ENCODE measurements around the gene LITAFD. TPM values are rescaled to one million over a fixed set of nuclear protein-coding genes. Genes with fewer than 3 reads are reported as not detected.
A peak's percentile ranks its signal among the peaks of the same experiment; 100 is the strongest.
"Not testable (repeated sequence)": the region's sequence is repeated elsewhere in the genome, so short reads cannot be mapped to it uniquely, and the experiment has no call there.

The LITAFD gene
- total RNA-seq, 1 experiment from 2014 or later: not detected

DNA sequence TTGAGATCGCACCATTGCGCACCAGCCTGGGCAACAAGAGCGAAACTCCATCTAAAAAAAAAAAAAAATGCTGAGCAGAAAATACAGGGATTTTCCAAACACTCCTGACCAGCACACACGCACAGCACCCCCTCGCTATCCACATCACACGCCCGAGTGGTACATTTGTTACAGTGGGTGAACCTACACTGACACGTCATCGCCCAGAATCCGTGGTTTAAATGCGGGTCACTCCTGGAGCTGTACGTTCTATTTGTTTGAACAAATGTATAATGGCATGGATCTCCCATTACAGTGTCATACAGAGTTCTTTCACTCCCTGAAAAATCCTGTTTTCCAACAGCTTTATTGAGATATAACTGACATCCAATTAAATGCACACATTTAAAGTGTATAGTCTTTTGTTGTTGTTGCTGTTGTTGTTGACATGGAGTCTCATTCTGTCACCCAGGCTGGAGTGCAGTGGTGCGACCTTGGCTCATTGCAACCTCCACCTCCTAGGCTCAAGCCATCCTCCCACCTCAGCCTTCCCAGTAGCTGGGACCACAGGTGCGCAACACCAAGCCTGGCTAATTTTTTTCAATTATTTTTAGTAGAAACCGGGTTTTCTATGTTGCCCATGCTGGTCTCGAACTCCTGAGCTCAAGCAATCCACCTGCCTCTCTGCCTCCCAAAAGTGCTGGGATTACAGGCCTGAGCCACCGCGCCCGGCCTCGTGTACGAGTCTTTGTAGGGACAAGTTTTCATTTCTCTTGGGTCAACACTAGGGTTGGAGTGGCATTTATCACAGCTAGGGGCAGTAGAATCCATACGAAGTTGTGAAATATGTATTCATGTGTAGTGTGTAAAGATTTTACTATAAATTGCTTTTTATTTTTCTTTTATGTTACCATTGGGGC is 8.9 kb upstream of the LITAFD start:
- no peak for DNase-seq (ENCODE audit: low read depth)

DNA sequence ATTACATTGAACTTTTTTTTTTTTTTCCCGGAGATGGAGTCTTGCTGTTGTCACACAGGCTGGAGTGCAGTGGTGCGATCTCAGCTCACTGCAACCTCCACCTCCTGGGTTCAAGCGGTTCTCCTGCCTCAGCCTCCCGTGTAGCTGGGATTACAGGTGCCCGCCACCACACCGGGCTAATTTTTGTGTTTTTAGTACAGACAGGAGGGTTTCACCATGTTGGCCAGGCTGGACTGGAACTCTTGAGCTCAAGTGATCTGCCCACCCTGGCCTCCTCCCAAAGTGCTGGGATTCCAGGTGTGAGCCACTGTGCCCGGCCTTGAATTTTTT is 8.3 kb upstream of the LITAFD start:
- DNase-seq (ENCODE audit: low read depth): not testable (repeated sequence)

DNA sequence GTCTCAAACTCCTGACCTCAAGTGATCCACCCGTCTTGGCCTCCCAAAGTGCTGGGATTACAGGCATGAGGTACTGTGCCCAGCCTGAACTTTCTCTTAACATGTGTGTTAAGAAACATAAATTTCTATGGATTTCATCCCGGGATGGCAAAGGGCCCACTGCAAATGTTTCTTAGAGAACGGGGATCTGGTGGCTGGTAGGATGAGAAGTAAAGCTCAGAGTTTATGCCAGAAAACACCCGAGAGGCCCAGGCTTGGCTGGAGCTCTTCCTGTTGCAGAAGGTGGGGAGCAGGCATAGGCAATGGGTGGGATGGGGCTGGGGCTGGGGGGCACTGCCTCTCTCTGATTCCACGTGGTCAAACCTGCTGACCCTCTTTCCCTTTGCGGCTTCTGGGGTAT is 7.8 kb upstream of the LITAFD start:
- no peak for DNase-seq (ENCODE audit: low read depth)

DNA sequence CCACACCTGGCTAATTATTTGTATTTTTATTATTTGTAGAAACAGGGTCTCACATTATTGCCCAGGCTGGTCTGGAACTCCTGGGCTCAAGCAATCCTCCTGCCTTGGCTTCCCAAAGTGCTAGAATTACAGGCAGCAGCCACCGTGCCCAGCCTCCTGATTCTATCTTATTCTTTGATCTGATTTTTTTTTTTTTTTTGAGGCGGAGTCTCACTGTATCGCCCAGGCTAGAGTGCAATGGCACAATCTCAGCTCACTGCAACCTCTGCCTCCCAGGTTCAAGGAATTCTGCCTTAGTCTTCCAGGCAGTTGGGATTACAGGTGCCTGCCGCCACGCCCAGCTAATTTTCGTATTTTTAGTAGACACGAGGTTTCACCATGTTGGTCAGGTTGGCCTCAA is 6.8 kb upstream of the LITAFD start:
- DNase-seq (ENCODE audit: low read depth): not testable (repeated sequence)

DNA sequence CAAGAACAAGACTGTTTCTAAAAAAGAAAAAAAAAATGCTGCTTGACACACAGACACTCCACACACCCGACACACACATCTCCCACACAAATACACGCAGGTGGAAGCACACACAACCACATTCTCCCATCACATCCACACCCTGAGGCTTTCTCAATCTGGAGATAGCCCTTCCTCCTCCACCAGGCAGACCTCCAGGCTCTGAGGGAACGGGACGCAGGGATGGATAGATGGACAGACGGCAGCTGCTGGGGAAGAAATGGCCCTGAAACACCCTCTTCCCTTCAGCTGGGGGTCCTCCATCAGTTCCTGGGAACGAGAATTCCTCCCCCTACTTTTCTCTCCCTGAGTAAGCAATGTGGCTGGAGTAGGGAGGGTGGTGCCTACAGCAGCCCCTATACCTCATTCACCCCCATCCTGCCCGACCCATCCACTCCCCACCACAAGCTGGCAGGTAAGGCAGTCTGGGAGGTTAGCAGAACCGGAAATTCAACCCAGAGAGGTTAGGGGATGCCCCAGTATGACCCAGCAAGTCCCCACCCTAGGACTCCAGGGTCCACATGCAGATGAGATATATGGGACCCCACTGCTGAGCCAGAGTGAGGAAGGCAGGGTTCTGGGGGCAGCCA is 4.1 kb upstream of the LITAFD start:
- no peak for DNase-seq (ENCODE audit: low read depth)

DNA sequence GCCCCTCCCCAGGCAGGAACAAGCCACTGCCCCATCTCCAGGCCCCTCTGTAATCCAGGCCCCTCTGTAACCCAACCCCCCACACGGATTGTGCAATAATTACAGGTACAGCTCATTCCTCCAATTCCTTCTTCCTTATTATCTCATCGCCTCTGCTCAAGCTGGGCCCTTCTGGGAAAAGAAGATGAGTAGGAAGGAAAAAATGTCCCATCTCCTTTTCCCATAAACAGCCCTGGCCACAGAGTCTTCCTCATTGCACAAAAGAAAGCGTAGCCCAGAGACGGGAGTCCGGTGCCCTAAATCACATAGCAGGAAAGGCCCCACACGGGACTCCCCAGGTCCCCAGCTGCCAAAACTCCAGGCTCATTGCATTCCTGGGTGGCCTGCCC is 3.6 kb upstream of the LITAFD start:
- DNase-seq (ENCODE audit: low read depth): peak; percentile 42

DNA sequence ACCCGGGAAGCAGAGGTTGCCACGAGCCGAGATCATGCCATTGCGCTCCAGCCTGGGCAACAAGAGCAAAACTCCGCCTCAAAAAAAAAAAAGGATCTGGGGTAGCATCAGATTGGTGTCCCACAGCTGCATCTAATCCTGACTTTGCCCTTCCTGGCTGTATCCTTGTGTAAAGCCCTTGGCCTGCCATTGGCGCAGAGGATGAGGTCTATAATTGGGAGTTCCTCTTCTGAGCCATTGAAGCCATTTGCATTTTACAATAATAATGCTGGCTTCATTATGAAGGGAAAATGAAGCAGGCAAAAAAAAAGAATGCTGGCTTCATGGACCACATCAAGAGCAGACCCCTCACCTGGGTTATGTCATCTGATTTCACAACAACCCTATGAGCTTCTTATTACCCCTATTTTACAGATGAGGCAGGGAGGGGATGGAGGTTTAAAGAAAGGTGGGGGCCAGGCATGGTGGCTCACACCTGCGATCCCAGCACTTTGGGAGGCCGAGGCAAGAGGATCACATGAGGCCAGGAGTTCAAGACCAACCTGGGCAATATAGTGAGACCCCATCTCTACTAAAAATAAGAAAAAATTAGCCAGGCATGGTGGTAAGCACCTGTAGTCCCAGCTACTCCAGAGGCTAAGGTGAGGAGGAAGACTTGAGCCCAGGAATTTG is 1.2 kb upstream of the LITAFD start:
- no peak for DNase-seq (ENCODE audit: low read depth)

DNA sequence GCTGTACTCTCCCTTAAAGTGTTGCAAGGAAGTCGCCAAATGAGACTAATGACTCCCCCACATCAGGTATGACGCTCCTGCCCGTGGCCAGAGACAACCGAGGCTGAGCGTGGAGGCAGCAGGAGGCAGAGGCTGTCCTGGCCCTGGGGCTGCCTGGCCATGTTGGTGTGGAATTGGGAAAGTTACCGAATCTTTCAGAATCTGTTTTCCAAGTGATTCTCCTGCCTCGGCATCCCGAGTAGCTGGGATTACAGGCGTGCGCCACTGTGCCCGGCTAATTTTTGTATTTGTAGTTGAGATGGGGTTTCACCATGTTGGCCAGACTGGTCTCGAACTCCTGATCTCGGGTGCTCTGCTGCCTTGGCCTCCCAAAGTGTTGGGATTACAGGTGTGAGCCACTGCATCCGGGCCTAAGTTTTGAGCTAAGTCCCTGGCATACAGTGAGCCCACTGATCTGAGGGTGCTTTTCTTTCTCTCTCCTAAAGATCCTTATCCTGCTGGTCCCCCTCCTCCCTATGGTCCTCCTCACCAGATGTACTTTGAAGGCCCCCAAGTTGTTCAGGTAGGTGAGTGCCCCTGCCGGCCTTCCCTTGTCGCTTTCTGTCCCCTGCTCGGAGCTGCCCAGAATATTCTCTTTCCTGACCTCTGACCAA is 700 bp downstream of the LITAFD start:
- DNase-seq (ENCODE audit: low read depth): no peak

DNA sequence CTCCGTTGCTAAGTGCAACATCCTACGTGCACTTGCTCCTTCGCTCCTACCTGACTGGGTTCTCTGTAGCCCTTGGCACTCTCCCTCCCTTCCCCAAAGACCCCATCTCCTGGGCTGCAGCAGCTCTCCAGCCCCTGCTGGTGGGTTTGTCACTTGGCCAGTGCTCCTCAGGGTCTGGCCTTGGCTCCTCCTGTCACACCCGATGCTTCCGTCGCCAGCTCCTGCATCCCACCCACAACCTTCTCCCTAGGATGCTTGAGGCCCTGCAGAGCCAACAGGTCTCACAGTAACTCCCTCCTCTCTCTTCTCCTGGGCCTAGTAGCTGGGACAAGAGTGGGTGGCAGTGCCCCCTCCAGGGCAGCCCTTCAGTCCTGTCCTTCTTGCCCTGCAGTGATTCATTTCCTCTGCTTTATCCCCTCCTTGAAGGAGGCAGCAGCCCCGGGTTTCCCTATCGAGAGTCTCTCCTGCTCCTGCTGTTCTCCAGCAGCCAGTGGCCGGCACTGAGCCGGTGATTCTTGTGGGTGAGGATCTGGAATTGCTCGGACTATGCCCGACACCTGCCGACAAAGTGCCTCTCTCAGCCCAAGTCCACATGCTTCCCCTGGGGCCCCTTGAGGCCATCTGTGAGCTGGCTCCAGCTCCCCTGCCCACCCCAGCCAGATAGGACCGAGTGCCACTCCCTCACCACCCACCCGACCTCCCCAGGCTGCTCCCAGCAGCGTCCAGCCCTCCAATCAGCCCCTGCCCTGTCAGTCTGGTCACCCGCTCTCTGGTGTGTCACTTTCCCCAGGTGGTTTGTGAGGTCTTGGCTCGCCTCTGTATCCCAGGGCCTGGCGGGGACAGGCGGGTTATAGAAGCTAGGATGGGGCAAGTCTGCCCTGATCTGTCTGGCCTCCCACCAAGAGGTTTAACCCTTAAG is 3.8 kb downstream of the LITAFD start:
- peak; percentile 55 for DNase-seq (ENCODE audit: low read depth)

DNA sequence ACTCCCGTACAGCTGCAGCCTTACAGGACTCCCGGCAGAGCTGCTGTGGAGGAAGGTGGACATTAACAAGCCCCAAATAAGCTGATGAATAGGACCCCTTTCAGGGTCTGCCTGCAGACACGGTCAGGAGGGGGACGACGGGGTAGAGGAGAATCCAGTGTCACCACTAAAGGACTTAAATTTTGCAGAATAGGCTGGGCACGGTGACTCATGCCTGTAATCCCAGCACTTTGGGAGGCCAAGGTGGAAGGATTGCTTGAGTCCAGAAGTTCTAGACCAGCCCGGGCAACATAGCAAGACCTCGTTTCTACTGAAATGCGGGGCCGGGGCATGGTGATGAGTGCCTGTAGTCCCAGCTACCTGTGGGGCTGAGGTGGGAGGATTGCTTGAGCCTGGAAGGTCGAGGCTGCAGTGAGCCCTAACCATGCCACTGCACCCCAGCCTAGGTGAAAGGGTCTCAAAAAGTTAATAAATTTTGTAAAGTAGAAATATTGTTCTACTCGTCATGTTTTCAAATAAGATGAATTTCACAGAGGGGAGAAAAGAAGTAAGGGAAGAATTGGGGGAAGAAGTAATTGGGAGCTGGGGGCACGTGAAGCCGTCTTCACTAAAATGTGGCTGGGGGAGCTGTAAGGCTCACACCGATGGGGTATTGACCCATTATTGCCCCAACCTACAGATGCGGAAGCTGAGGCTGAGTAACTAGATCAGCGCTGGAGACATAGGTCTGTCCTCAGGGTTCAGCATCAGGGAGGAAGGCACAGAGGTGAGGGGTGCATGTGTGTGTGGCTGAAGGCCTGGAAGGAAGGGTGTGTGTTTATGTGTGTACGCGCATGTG is 4.7 kb downstream of the LITAFD start:
- no peak for DNase-seq (ENCODE audit: low read depth)

DNA sequence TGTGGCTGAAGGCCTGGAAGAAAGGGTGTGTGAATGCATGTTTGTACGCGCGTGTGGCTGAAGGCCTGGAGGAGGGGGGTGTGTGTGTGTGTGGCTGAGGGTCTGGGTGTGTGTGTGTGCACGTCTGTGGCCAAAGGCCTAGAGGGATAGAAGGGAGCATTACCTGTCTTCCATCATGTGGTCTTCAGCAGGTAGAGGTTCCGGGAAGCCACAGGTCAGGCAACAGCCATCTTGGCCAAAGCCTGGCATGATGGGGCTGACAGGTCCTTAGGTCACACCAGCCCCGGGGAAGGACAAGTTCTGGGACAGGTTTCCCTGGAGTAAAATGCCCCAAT is 5.2 kb downstream of the LITAFD start:
- DNase-seq (ENCODE audit: low read depth): no peak

DNA sequence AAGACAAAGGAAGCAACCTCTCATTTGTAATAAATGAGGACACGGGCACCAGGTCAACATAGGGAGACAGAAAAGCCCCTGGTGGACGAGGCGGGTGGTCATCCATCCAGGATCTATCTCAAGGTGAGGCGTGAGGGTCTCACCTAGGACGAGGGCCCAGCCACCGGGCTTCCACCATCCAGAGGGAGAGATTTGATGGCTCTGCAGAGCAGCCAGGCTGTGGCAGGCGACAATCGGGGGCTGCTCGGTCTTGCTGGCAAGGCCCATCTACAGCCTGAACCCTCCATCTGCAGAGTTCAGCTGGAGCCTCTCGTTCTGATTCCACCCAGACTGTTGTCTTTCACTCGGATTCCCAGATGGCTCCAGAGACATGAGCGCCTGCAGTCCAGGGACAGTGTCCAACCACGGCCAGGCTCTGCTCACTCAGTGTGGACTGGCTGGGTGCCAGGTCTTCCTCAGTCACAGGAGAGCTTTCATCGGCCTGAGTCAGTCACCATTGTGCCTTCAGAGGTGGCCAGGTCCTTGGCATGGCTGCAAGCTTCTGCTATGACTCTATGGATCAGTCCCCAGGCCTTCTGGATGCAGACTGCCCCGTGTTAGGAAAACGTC is 5.9 kb downstream of the LITAFD start:
- no peak for DNase-seq (ENCODE audit: low read depth)

DNA sequence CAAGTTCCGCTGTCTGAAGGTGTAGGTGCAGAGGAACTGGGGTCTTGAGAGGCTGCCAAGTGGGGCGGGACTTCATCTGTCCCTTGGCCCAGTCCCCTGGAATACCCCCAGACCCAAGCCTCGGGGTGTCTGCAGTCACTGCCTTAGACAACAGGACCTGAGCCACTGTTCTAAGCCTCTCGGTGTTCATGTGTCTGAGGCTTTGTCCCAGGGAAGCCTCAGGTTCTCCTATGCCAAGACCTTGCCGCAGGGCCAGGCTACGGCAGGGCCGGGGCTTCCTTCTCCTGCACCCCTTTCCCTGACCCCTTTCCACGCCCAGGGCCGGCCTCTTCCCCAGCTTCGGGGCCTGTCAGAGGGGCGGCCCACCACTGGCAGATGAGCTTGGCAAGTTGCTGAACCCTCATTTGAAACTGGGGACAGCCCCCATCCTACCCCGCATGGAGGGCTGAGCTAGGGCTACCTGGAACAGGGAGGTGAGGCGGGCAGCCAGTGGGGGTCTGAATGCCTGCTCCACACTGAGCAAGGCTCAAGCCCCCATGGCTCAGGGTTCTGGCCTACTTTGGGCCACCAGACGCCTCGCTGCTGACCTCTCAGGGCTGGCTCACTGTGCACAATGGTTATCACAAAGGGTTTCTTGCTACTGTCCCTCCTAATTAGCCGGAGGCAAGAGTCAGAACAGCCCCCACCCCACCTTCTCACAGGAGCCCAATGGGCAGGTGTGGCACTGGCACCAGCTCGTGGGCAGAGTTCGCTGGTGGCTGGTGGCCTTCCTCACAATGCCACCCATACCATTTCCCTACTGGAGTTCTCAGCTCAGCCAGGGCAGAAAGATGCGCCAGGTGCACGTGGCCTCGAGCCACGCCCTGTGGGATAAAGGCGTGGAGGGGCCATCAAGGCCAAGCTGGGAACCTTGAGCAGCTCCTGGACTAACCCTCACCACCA is 7.1 kb downstream of the LITAFD start:
- DNase-seq (ENCODE audit: low read depth): no peak

DNA sequence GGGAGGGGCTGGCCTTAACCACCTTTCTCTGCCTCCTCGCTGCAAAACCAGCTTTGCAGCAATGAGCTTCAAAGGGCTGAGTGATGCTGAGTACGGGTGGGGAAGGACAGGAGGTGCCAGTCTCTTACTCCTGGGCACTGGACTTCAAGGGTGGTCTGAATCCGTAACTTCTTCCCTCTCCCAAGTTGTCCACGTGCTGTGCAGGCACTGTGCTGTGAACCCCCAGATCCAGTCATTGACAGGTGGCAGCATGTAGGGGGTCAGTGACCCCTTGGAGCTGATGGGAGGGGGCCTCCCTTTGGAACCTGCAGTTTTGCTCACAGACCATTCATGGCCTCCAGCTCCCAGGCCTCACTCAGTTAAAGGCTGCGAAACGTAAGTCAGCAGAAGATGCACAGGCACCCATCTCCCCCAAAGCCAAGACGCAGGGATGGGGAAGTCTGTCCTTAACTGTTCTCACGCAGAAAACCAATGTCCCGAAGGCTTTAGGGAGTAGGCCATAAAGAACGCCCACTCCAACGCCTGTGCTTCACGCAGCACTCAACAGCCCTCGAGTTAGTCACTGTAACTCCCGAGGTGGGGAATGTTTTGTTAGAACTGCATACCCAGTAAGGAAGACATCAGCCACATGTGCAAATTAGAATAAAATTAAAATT is 7.9 kb downstream of the LITAFD start:
- no peak for DNase-seq (ENCODE audit: low read depth)

DNA sequence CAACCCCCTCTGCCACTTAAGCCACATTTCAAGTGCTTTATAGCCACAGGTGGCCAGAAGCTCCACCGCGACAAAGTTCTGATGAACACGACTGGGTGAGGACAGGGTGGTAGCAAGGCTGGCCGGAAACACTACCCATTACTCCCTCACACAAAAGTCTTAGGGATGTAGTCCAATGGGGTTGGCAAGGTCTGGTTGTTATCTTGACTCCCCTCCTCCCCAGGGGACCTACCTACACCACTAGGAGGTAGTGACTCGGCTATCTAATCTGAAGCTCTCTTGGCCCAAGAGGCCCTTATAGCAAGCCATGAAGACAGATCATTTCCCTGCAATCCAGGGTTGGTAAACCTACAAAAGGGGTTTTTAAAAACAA is 8.4 kb downstream of the LITAFD start:
- no peak for DNase-seq (ENCODE audit: low read depth)

DNA sequence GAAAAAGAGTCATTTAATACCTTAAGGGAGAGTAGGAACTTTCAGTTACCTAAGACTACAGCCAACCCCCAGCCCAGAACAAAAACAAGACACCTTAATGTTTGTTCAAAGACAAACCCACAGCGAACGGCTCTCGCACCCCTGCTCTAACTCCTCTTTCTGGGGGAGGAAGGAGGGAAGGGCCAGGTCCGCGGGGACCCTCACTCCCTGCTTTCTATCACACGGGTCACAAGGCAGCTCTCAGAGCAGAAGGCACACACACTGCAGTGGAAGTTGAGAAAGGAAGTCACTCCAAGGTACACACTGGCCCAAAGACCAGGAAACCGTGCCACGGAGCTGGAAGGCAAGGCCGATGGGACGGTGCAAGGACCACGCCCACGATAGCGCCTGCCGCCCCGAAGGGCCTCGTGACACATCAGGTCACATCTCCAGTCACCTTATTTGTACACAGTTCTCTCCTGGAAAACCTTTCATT is 10.0 kb downstream of the LITAFD start:
- DNase-seq (ENCODE audit: low read depth): no peak

DNA sequence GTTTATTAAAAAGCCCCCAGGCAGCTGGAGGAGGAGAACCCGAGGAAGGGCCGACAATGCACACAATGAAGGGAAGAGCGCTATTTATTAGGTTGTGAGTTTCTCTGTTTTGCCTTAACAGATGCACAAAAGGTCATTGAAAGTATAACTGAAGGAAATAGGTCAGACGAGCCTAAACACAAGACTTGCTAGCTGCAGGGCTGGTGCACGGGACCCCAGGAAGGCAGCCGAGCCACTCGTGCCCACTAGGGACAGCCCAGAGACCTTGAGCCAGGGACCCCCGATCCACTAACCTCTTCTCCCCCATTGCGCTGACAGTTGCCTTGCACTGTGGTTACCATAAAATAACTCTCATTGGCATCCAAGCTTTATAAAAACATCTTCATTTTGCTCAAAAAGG is 11.3 kb downstream of the LITAFD start:
- no peak for DNase-seq (ENCODE audit: low read depth)

DNA sequence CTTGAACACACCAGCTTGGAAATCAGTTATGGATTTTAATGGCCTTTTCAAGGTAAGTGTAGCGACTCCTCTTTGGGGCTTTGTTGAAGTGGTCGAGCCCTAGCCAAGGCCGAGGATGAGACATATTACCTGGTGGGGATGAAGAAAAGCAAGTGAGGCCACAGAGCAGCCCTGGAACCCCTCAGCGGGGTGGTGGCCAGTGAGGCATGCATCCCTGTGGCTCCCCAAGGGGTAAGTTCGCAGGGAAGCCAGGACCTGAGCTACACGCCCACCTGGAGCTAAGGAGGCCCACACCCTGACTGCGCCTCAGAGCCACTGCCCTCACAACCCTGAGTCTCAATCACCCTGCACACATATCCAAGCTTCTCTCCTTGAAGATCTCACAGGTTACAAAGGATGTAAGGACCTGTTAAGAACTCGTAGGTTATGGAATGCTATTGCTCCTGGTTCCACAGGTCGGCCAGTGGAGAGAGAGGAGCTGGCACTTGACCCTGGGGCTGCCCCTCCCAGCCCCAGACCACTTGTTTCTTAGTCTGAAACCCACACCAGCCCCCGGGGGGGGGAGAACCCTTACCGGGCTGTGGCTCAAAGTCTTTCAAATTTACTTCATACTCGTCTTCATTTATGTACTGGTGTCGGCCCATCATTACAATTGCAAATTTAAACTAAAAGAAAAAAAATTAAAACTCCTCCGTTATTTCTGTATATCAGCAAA is 12.0 kb downstream of the LITAFD start:
- DNase-seq (ENCODE audit: low read depth): no peak

All from Daoy (cell line).